DND-41 (cell line): ENCODE data around the gene LGR6.

ENCODE experiments used
- EZH2 ChIP-seq: IDR thresholded peaks from 3 replicates; pipeline ENCODE4 v1.6.1; 2012; ENCODE audit warnings: borderline replicate concordance, low read depth, mild to moderate bottlenecking, moderate library complexity, low read length, inconsistent platforms; ENCODE audit not compliant: severe bottlenecking
- TF ChIP-seq, protein P1 (sequence below): IDR thresholded peaks from 2 replicates; pipeline ENCODE4 v1.5.1; 2012; ENCODE audit warnings: borderline replicate concordance, low read length, moderate library complexity, mild to moderate bottlenecking; ENCODE audit not compliant: poor library complexity, severe bottlenecking; ENCODE audit errors: extremely low read depth

DNA sequence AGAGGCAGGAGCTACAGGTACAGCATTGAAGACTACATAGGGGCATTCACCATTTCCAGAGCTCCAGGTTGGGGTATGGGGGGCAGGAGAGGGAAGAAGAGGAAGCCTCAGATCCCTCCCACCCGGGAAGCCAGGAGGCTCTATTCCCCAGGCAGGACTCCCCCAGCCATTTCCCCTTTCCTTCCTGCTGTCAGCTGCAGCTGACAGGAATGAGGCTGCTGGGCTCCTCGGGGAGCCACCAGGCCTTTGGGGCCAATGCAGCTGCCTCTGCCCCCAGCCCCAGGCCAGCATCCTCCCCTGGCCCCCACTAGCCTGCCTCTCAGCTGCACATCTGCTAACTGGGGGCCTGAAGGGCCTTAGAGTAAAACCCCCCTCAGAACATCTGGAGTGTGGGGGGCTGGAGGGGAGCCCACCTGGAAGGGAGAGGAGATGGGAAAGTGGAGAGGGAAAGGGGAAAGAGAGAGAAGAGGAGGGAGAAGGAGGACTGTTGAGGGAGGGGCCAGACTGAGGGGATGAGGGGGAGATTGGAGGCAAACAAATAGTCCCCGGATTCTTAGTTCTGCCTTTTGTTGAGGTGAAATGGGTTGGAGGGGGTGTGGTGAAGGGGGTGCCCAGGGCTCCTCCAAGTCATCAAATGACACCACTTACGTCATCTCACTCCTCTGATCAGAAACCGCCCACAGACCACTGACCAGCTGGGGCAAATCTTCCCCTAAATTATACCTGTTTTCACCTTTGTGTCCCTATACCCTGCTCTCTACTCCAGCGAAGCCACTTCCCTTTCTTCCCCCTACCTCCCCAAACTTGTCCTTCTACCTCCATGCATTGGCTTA, 58.0 kb downstream of the LGR6 start:
- TF ChIP-seq, protein P1, sequence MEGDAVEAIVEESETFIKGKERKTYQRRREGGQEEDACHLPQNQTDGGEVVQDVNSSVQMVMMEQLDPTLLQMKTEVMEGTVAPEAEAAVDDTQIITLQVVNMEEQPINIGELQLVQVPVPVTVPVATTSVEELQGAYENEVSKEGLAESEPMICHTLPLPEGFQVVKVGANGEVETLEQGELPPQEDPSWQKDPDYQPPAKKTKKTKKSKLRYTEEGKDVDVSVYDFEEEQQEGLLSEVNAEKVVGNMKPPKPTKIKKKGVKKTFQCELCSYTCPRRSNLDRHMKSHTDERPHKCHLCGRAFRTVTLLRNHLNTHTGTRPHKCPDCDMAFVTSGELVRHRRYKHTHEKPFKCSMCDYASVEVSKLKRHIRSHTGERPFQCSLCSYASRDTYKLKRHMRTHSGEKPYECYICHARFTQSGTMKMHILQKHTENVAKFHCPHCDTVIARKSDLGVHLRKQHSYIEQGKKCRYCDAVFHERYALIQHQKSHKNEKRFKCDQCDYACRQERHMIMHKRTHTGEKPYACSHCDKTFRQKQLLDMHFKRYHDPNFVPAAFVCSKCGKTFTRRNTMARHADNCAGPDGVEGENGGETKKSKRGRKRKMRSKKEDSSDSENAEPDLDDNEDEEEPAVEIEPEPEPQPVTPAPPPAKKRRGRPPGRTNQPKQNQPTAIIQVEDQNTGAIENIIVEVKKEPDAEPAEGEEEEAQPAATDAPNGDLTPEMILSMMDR, result no peak
- TF ChIP-seq EZH2, result no peak
